T-helper 1 cell treated with Interleukin-12 subunit alpha and Interleukin-12 subunit beta and Interleukin-4 antibody, amounts not matched to agents 30 ng/mL and 1 ng/mL, for 36 hours (primary cell): ENCODE data around the gene DCANP1. TPM values are rescaled to one million over a fixed set of nuclear protein-coding genes. Genes with fewer than 3 reads are reported as not detected.

Experiments used
- total RNA-seq: library from RNA; stranded (reverse); gene quantifications from 2 replicates; pipeline ENCODE4 v1.2.3, GENCODE V29; 2022

DCANP1 gene
- total RNA-seq, 1 donor from 2014 or later, result not detected

Other genes with a start within 250 kb of the DCANP1 start
- 304 and 306 TPM in 2 replicates for gene MACROH2A1, start 48.1 kb downstream of the DCANP1 start, total RNA-seq
- gene TIFAB, start 5.0 kb upstream of the DCANP1 start, total RNA-seq, result not detected in 2 replicates
- not detected in 2 replicates for gene NEUROG1, start 88.6 kb upstream of the DCANP1 start, total RNA-seq
- gene CXCL14, start 131.6 kb upstream of the DCANP1 start, total RNA-seq, result not detected in 2 replicates